GM18517 (cell line): ENCODE results near the gene AK2.
"Not testable (repeated sequence)": the region's sequence is repeated elsewhere in the genome, so short reads cannot be mapped to it uniquely, and the experiment has no call there.

ENCODE experiments used
- ATAC-seq: cut with Tn5 transposase; IDR thresholded peaks from one replicate; pipeline ENCODE4 v1.9.1; 2021; ENCODE audit warnings: mild to moderate bottlenecking, moderate library complexity; ENCODE audit not compliant: unreplicated experiment

AK2 gene

DNA sequence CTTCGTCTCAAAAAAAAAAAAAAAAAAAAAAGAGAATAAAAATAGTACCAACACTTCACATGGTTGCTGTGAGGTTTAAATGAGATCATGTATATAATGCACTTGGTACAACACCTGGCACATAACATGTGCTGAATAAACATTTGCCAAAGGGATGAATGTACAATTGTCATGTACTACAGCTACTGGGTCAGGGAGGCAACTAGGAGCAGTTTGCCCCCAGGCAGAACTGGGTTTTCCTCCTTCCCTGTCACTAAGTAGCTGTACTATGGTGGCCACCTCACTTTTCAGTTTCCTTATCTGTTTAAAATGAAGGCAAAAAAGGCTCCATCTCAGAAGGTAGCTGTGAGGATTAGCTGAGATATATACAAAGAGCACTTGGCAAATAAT is 11.5 kb downstream of the AK2 start:
- ATAC-seq: no peak

DNA sequence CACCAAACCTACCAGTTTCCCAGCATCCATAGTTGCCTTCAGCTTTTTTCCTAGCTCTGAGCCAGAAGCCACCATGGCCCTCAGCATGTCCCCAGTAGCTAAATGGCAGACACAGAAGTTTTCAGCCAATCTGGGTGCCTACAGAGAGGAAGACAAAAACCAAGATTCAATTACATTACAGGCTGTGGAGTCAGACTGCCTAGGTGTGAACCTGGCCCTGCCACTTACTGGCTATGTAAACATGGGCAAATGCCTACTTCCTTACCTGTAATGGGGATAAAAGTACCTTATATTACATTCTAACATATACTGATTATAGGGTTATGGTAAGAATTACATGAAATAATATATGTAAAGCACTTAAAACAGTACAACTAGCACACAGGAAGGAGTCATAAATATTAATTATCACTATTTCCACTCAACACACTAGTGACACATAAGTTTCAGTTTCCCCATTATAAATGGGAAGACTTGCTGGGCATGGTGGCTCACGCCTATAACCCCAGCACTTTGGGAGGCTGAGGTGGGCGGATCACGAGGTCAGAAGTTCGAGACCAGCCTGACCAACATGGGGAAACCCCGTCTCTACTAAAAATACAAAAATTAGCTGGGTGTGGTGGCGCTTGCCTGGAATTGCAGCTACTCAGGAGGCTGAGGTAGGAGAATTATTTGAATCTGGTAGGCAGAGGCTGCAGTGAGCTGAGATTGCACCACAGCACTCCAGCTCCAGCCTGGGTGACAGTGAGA is 12.1 kb downstream of the AK2 start:
- ATAC-seq: not testable (repeated sequence)

DNA sequence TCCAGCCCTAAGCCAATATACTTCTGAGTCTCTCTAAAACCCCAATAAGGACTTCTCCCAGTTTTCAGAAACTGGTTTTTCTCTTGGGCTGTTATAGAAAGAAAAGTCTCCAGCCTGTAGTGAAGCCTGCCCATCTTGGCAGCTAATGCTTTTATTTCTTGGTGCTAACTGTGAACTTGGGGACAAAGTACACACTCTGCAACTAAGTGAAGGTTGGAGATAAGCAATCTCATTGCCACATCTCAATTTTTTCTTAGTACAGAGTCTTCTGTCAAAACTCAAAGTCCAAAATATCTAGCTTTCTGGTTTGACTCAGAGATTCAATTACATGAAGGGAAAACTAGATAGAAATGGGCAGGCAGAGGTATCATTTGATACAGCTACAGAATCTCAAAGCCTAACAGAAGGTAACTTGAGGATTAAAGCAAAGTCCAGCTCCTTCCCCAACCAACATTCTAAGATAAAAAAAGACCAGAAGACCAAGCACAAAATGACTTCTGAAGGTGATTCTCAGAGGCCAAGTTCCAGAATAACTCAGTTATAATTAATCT is 14.0 kb downstream of the AK2 start:
- ATAC-seq: no peak

DNA sequence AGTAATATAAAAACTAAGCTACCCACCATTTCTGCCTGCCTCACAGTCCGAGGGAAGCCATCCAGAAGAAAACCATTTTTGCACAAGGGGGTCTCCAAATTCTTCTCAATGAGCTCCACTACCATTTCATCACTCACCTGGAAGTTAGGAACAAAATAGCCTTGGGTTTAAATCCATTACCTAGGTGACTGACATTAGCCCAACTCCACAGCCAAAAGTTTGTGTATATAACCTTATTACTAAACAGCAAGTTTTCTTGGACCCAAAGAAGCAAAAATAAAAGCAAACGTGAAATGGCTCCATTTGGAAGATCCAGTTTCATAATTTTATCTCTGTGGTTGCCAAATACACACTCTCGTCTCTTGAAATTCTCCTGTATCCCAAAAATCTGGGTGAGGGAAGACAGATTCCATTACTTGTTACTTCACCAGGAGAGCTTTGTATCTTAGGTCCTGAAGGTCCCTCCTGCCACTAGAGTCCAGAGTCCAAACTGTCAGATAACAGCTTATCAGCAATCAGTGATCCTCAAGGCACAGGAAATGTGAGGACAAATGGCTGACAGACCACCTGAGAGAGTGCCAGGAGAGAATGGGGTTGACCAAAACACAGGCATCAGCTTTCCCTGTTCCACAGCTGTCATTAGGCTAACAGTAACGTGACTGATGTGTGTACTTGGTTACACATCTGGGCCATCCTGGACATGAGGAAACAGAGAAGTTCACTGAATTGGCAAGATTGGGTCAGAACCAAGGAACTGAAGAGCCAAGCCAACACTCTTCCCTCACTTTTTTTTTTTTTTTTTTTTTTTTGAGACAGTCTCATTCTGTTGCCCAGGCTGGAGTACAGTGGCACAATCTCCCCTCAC is 14.9 kb downstream of the AK2 start:
- ATAC-seq: no peak

DNA sequence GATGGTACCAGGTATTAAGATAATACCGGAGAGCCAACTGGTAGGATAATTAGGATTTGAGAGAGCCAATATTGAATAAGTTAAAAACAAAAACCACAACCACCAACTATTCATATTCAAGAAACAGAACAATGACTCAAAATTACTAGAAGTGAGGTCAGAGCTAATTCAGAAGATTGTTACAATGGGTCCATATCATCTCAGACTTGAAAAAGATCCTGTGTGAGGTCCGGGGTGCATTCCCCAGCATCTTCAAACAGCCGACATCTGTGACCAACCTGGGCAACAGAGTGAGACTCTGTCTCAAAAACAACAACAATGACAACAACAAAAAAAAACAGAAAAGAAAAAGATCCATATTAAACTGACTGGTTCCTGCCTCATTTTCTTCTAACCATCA is 18.6 kb downstream of the AK2 start:
- ATAC-seq: no peak

DNA sequence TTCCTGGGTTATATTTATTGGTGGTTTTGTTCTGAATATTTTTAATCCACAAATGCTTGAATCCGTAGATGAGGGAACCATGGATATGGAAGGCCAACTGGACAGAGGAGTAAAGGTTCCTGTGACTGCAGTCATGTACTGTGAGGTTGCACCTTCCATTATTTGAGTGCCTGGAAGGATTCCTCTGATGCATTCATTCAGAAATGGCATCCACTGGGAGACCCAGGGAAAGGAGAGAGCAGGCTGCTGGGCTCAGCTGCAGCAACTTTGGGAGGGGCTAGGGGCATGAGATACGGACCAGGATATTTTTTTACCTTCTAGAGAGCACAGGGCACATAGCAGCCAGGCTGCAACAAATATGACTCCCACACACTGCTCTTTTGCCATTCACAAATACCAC is 19.5 kb downstream of the AK2 start:
- ATAC-seq: no peak

DNA sequence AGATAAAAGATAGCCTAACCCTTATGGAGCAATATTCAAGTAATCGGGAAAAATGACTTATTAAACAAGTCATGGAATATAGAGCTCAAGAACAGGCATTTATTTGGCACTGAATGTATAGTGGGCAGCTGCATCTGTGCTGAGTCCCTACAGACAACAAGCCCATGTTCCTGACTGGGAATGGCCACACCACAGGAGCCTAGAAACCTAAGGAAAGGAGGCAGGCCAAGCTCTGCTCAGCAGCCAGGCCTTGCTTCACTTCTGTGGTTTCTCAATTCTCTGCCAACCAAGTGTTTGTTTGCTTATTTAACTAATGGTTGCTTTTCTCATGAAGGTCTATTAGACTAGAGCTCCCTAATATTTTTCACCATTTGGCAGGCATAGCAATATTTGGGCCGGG is 21.5 kb downstream of the AK2 start:
- ATAC-seq: no peak

DNA sequence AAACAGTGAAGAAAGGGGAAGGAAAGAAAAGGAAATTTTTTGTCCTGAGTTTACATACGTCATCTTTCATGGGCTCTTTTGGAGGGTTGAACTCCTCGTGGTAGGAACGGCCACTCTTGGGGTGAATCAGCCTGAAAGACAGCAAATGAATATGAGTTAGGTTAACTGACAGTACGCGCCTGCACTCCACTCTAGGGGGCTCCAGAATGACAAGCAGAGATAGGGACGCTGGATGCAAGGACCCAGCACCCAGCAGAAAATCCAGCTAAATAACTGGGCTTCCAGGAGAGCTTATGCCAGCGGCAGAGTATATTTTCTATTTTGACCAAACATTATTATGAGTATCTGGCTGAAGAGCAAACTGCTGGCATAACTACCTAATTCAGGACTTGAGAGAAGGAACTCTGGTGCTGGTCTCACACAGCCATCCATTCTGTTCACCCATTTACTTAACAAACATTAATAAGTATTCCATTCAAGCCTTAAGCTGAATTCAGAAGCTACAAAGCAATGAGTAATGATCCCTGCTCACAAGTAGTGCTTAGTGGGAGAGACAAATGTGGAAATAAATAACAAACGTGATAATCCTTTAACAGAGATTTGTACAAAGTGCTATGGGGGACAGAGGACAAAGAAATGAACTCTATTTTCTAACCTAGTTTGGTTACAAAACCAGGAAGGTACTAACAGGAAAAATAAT is 22.1 kb downstream of the AK2 start:
- ATAC-seq: no peak

DNA sequence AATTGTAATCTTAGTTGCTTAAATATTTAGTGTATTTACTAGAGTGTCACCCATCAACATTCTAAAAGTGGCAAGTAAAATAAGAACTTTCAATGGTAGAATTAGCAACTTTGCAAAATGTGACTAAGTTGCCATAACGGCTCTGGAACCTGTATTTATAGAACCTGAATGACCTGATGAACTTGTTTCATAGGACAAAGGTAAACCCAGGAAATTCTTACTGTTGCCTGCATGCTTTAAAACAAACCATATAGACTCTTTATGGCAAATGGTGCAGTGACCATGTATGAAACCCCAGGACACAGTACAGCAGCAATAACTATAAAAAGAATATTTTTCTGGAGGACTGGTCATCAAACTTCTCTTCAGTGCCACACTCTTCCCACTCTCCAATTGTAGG is 22.9 kb downstream of the AK2 start:
- no peak for ATAC-seq

DNA sequence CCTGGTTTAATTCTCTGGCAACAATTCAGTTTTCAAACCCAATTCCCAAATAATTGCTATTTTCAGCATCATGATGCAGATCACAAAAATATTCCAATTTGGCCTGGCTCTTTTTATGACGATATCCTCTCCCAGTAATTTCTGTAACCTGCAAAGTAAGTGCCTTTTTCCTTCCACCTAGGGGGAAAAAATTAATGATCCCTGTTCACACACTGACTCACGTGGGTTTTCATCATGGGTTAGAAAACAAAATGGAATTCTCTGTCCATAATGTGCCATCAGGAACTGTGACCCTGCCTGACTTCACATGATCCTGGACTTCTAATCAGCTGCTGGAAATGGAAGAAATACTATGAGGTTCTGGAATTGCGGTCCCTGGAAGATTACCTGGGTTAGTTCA is 24.5 kb downstream of the AK2 start:
- no peak for ATAC-seq

DNA sequence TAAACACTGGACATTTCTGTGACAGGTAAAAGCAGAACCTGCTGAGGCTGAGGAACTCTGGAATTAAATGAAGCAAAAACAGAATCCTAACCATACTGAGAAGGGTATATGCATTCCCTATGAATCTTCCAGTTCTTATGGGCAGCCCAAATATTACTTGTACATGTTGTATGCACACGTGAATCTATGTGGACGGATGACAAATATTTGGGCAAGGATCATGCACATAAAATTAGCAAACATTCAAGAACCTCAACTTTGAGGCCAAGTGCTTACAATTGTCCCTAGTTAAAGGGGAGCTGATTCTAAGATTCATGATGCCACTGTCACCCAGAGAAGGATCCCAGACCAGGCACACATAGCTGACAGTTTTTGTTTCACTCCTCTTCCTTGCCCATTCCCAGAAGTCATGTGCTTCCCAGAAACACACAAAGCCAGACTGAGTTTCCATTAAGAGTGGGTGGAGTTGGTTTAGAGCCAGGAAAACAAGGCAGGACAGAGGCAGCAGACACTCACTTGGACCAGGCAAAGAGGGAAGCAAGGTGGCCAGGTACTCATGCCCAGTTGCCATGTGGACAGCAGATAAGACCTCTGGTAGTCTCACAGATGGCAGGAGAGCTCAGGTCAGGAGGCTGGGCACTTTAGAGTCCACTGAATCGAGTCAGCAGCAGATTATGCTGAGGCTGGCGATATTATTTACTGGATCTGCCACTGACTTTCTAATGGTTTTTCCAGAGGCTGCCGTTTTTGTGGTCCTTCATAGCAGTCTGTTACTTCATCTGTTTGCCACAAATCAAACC is 25.6 kb downstream of the AK2 start:
- no peak for ATAC-seq

DNA sequence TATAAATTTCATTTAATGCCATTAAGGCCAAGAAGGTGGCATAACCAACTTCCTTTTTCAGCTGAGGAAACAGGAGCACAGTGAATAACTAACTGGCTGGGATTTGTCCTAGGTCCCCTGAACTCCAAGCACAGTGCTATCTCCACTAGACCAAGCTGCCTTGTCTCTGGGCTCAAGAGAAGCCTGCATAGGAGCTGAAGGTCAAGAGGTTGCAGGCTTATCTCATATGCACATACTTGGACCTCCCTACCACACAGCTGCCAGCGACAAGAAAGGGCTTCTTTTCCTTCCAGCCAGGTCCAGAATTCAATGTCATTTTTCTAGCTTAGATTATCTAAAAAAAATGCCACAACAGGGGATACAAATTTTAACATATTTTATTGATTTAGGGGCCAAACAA is 27.1 kb downstream of the AK2 start:
- ATAC-seq: no peak

DNA sequence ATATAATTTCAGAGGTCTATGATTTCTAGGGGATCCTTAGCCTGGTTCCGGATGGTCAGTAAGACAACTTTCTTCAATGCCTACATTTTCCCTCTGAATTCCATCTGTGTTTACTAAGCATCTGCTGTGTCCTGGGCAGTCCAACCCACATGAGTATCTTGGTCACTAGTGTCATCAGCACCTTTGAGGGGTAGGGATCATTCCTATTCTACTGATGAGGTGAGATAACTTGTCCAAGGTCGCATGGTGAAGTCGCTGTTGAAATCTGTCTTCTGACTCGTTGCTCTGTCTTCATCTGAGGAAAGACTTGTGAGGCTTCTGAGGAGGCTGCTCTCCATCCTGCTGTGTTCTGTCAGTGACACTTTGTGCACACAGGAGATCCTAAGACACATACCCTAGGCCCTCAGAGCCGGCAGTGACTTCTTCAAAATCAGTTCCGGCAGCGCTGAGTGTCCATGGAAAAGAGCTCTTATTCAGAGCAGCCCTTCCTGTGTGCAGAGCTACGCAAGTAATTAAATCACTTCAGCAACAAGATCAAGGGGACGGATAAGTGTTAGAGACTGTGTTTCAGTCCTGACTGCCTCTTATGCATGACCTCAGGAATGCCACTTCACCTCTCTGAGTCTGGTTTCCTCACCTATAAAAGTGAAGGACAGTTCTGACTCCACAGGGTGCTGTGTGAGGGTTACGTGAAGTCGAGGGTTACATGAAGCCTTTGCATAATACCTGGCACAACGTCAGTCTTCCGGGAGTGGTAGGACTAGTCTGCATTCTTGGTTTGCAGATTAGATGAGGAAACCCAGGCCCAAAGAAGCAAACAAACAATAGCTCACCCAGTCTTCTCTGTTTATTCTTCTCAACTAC is 28.4 kb downstream of the AK2 start:
- no peak for ATAC-seq

DNA sequence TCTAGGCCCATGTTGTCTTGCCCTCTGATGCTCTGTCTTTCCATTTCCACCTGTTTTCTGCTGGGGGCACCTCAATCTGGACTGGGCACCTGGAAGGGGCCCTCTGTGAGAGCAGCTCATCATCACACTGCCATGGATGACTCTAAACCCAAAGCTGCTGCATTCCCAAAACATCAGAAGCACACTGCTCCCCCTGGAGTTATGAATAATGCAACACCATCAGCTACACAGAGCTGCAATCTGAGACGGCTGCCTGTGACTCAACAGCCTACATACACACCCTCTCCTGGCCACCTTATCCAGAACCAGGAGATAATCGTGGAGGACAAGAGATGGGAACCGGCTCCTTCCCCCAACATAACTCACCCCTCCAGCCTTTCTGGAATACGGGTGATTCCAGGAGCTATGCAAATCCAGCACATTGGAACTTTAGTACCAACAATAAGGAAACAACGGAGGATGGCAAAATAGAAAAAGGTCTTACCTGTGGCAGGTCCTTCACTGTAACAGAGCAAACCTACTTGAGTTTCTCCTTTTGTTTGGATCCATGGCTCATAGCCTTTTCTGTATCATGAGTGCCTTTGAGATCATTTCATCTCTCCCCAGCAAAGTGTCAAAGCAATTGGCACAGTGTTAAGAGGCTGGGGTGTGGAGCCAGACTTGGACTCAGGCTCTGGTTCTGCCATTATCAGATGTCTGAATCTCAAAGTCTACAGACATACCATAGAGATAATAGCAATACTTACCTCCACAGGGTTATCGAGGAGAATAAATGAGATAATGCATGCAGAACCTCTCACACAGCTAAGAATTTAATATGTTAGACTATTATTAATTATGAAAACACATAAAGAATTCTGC is 29.3 kb downstream of the AK2 start:
- ATAC-seq: no peak

DNA sequence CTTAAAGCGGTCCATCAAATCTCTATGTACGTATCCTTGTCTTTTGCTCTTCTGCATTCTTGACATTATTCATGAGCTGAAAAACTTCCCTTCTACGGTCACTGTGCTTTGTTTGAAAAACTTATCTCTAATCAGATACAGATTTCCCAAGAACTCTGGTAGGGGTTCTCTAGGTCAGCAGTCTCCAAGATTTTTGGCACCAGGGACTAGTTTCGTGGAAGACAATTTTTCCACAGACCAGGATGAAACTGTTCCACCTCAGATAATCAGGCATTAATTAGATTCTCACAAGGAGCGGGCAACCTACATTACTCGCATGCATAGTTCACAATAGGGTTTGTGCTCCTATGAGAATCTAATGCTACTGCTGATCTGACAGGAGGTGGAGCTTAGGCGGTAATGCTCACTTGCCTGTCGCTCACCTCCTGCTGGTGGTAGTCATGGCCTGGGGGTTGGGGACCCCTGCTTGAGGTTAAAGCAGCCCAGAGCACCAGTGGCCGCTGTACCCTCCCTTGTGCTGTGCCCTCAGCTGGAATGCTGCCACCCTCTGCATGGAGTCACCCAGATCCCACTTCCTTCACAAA is 30.8 kb downstream of the AK2 start:
- no peak for ATAC-seq

DNA sequence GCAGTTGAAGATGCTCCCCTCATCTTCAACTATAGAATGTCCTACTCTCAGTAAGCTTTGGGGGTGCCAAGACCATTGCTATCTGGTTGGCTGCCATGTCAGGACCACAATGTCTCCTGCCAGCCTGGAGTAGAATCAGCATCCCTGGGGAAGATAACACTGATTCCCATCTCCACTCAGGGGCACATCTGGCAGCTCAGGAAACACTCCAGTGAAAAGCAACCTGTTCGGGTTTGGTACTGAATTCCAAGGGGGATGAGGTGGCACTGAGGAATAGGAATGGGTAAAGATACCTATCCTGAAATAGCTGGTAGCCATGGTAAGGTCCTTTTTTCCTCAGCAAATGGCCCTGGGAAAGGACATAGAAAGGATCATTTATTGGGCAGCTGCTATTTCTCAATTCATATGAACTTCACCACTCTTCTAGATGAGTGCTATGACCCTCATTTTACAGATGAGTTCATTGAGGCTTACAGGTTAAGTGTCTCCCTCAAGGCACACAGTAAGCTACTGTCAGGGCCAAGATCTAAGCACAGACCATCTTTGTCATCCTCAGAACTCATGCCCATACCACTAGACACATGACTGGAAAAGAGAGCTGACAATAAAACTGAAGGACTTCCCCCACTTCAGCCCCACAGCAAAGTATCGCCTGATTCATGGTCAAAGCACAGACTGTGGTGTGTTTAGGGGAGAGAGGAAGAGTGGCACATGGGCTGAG is 31.4 kb downstream of the AK2 start:
- ATAC-seq: no peak

DNA sequence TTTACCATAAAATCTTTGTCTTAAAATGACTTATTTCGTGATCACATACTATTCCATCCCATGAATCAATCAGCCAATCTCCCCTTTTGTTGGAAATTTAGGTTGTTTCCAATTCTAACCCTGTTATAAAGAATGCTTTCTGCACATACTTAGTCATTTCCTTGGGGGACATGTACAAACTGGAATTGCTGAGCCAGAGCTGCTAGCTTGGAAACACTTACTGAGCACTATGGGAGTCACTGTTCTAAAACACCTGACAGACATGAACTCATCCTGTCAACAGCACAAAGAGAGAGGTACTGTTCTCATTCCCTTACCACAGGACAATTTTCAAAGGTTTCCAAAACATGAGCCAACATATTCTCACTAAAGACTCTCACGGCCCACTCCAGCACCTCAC is 32.1 kb downstream of the AK2 start:
- no peak for ATAC-seq

DNA sequence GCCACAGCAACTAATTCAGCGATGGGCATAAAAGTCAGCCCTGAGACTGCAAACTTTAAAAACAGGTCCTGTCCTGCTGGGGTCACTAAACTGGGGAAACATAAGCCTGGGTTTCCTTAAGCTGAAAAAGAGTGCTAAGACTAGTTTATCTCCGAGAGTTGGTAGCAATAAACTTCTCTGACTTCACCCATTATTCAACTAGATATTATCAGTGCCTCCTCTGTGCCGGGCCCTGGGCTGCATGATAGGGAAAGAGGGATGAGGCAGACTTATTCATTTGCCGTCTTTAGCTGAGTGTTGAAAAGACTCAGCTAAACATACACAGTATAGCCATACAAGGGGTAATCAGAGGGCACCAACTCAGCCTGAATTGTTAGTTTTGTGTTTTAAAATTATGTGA is 33.0 kb downstream of the AK2 start:
- ATAC-seq: no peak
